DMS114 treated with DMSO at 0.1 percent for 48 hours (cell line): ENCODE results near the gene BCL2.

Experiments used
- DNase-seq: peaks from one replicate; lab custom pipeline; 2025; ENCODE audit not compliant: unreplicated experiment; lab: John Stamatoyannopoulos, UW

The BCL2 gene

GRCh38 chr18:63161761-63162195 is 157.8 kb downstream of the BCL2 start:
- no peak for DNase-seq

- DNase-seq = no peak
These were observed 158.4 kb downstream of the BCL2 start for GRCh38 chr18:63161032-63161760.

GRCh38 chr18:63160172-63160995 is 159.2 kb downstream of the BCL2 start:
- DNase-seq = no peak

GRCh38 chr18:63159590-63159989 is 160.0 kb downstream of the BCL2 start:
- DNase-seq = no peak

GRCh38 chr18:63158676-63159291 is 160.8 kb downstream of the BCL2 start:
- no peak for DNase-seq

GRCh38 chr18:63158012-63158631 is 161.4 kb downstream of the BCL2 start:
- no peak for DNase-seq

GRCh38 chr18:63157293-63158011 is 162.1 kb downstream of the BCL2 start:
- no peak for DNase-seq

- DNase-seq = no peak
These were observed 163.4 kb downstream of the BCL2 start for GRCh38 chr18:63155910-63156773.

GRCh38 chr18:63155169-63155852 is 164.3 kb downstream of the BCL2 start:
- DNase-seq = no peak

GRCh38 chr18:63154350-63155152 is 165.0 kb downstream of the BCL2 start:
- no peak for DNase-seq

- DNase-seq = no peak
These were observed 166.8 kb downstream of the BCL2 start for GRCh38 chr18:63152791-63153190.

- no peak for DNase-seq
These were observed 167.5 kb downstream of the BCL2 start for GRCh38 chr18:63152096-63152495.

- no peak for DNase-seq
These were observed 168.0 kb downstream of the BCL2 start for GRCh38 chr18:63151539-63151938.

GRCh38 chr18:63150942-63151421 is 168.6 kb downstream of the BCL2 start:
- no peak for DNase-seq

- DNase-seq = no peak
These were observed 169.2 kb downstream of the BCL2 start for GRCh38 chr18:63150326-63150725.

- DNase-seq = no peak
These were observed 170.3 kb downstream of the BCL2 start for GRCh38 chr18:63149302-63149587.

GRCh38 chr18:63148449-63149301 is 170.9 kb downstream of the BCL2 start:
- DNase-seq = no peak

- DNase-seq = no peak
These were observed 171.6 kb downstream of the BCL2 start for GRCh38 chr18:63147973-63148372.
